ENCODE data around the gene SPATA13.

DNA sequence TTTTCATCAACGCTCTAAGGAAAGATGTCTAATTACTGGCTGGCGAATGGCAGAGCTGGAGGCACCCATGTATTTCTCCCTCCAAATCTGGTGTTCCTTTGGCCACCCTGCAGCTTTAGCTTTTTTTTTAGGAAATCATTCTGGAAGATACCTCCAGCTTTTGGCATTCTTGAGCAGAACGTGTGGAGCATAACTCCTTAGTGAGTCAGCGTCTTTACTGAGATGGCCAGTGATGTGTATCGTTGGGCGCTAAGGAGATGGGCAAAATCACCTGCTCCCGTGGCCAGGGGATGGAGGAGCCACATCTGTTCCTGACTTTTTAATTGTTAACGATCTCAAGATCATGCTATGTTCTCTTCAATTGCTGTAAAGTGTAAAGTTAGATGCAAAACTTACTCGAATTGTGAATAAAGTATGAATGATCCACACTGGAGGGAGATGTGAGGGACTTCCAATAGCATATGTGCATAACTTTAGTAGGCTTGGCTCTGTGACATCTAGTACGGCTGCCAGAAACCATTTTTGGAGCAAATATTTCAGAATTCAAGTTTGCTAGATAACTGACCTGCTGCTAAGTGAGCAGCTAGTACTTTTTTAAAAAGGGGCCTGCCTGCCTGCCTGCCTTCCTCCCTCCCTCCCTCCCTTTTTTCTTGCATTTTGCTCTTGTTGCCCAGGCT lies 124.5 kb downstream of the SPATA13 start:
- no peak for TF ChIP-seq EZH2 (IDR thresholded peaks at IDR 0.05; ENCODE audit: low read length, unreplicated experiment)
- no peak for TF ChIP-seq CTCF (conservative IDR thresholded peaks at IDR 0.05; ENCODE audit: low read depth, low read length)

Data from PC-3 (cell line).